ENCODE measurements around the gene MAP3K4. TPM values are rescaled to one million over a fixed set of nuclear protein-coding genes. Genes with fewer than 3 reads are reported as not detected.

Gene MAP3K4
- total RNA-seq, 1 donor from 2014 or later = 26.5 TPM

DNA sequence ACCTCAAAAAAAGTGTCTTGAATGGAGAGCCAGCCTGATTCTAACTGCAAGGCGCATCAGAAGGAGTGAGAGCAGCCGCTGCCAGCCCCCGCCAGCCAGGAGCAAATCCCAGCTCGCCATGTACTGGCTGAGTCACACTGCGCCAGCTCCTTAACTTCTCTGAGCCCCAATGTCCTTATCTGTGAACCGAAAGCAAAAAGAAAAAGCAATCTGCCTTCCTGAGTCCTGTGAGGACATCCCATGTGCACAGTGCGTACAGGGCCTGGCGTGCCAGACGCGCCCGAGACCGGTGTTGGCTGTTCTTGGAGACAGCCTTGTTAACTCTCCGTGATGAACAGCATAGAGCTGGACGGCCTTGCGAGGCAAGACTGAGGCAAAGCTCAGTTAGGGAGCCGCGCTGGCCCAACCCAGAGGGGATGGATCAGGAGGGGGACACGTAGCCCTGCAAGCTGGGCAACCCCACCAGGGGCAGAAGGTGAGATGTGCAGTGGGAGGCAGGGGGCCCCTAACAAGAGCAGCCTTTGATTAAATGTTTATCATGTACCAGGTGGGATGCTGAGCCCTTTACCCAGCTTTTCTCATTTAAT is 159.6 kb downstream of the MAP3K4 start:
- DNase-seq = no peak

DNA sequence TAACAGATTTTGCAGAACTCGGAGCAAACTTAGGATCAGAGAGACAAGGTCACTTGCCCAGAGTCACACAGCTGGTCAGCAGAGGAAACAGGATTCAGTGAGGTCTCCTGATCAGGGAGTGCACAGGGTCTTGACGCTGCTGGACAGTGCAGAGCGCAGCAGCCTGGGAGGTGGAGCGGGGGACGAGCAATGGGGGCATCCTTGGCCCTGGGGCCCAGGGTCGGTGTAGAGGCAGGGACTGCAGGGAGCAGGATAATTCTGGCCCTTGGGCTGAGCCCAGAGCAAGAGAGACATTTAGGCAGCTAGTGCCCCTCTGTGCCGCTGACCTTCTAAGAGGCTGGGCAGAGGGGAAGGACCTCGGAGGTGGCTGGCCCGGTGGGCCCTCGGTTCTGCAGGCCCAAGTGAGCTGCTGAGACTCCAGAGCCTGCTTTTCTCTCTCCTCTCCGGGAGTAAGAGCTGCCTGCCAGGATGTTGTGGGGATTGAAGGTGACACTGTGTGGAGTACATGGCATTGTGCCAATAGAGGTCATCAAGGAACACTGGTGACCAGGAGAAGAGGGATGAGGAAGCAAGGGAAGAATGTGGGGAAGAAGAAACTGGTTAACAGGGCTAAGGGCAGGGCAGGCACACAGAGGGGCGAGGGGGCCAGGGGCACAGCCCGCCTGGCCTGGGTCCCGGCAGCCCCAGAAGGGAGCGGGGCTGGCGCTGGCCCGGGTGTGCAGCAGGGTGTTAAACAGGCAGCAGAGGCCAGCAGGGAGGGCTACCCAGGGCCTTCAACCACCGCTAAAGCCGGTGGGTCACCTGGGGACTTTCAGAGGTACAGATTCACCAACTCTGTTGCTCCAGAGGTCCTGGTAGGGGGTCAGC is 160.3 kb downstream of the MAP3K4 start:
- no peak for DNase-seq

DNA sequence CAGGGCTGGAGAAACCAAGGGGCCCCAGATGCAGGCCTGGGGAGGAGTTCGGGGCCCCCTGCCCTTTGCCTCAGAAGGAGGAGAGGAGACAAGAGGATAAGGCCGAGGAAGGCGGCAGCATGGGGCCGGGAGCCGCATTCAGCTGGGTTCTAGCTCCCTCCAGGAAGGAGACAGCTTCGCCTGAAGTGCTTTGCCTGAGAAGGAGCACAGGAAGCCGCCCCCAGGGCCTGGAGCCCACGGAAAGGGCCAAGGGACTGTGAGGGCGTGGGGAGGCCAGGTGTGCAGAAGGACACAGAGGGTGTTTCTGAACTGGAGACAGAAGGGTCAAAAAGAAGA is 160.9 kb downstream of the MAP3K4 start:
- DNase-seq = no peak

DNA sequence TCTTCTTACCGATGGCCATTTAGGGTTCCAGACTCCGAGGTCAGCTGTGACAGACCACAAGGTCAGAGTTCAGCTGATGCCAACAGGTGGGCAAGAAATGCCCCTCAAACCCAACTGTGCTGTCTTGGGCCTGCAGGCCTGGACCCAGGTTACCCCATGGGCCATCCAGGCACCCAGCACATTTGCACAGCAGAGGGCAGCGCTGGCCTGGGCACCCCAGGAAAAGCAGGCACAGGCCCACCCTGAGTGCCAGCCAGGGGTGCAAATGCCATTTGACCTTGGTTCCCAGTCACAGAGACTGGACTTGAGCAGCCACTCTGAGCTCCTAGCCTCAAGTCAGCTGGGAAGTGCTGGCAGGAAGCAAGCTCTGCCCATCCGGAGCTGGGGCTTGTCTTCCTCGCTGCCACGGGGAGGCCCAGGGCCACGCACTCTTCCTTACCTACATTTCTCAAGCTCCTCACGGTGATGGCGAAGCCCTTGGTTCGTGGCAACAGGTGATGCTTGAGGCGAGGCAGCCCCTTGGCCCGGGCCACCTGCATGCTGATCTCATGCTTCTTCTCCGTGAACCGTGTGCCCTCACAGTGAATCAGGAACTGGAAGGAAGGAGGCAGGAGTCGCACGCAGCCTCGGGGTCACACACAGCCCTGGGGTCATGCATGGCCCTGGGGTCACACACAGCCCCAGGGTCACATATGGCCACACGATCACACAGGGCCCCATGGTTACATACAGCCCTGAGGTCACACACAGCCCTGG is 161.5 kb downstream of the MAP3K4 start:
- DNase-seq = peak; percentile 40

DNA sequence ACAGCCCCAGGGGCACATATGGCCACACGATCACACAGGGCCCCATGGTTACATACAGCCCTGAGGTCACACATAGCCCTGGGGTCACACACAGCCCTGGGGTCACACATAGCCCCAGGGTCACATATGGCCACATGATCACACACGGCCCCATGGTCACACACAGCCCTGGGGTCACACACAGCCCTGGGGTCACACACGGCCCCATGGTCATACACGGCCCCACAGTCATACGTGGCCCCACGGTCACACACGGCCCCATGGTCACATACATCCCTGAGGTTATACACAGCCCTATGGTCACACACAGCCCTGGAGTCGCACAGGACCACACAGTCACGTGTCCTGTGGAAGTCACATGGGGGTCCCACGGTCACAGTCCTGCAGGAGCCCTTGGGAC is 162.2 kb downstream of the MAP3K4 start:
- DNase-seq = no peak

DNA sequence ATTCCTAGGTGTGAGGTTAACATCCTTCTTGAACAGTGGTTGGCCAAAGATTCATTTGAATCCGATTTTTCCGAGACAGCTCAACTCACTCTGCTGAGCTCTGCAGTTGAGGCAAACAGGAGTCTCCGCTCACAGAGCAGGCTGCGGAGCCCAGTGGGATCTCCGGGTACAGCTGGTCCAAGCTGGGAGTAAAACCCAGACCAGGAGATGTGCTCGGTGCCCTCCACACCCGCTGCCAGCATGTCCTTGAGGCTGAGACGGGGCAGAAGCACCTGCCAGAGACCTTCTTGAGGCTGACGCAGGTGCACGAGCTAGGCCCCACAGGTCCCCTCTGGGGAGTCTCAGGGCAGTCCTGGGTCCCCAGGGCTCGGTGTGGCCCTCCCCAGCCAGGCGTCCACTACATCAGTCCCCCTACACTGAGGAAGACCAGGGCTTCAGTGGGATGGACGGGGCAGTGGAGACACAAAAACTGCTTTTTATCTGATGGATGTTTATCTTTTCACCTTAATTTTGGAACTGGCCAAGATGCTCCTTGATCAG is 163.3 kb downstream of the MAP3K4 start:
- no peak for DNase-seq

DNA sequence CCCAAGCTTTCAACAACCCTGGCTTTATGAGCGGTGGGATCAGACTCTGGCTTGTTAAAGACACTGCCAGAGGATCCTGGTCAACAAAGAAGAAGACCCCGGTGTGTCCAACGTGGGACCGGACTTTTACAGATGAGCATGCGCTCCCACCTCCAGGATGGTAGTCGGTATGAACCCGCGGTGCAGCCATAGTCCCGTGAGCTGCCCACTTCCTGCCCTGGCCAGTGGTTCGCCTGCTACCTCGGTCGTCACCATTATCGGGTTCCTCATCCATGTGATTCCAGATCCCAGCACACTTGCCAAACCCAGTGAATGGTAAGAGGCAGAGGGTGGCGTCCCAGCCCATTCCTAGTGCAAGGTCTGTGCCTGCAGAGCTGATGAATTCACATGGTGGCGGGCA is 169.6 kb downstream of the MAP3K4 start:
- DNase-seq = no peak

DNA sequence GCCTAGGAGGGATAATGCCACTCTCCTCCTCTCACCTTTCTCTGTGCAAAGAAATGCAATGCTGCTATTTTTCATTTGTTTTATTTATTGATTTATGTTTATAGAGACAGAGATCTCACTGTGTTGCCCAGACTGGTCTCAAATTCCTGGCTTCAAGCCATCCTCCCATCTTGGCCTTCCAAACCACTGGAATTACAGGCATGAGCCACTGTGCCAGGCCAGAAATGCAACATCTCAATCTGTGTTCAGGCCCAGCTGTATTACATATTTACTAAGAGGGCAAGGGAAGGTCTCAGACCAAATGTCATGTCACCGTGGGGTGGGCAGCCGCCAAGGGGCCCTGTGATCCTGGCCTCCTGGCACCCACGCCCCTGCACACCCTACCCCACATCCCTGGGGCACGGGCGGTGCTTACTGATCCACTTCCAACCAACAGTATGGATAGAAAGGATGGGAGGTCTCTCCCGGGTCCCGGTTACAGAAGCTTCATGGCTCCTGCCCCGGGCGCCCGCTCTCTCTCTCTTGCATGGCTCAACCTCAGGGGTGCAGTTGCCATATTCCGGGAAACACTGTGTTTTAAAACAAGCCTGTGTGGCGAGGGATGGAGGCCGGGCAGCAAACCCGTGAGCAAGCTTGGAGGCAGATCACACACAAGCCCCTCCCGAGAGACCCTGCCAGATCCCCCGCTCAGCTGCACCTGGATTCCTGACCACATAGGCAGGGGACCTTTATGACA is 170.5 kb downstream of the MAP3K4 start:
- DNase-seq = no peak

DNA sequence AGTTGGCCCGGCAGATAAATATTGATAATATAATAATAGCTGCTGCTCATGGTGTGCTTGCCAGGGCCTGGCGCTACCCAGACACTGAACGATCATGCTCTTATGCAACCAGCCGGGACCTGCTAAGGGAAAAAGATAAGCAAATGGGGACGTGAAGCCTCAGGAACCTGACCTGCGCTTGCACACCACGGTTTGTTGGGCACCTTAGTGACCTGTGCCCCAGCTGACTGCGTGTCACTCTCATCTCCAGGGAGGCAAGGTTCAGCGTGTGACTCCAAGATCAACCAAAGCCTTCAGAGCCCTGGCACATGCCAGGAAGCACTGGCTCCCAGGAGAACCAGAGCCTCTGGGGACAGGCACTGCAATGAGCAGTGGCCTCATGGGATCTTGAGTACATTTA is 171.2 kb downstream of the MAP3K4 start:
- DNase-seq = no peak

DNA sequence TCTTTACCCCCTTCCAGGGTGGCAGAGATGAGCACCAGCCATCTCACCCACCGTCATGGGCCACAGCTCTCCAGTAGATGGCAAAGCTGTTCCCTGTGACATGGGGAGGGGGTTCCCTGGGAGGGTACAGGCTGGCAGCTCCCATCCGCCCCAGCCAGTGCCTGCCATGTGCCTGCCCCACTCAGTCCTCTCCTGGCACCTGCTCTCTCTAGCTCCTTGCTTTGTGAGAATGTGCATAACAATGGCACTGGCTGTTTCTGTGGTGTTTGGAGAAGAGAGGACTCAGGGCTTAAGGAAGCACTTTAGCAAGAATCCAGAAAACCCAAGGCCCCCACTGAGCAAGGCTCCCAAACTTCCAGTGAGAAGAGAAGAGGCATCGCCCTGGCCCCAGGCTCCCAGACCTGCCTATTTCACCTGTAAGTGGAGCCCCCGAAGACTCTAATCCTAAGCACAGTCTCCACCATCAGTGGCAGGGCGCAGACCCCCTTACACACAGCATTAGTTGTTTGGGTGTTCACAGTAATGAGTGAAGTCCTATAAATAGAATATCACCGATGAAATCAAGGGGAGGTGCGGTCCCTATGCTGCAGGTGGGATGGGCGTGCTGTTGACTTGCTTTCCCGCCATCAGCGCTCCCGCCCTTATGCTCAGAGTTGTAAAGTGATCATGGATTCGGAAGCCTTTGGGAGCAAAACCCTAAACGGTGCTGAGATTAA is 172.1 kb downstream of the MAP3K4 start:
- no peak for DNase-seq

DNA sequence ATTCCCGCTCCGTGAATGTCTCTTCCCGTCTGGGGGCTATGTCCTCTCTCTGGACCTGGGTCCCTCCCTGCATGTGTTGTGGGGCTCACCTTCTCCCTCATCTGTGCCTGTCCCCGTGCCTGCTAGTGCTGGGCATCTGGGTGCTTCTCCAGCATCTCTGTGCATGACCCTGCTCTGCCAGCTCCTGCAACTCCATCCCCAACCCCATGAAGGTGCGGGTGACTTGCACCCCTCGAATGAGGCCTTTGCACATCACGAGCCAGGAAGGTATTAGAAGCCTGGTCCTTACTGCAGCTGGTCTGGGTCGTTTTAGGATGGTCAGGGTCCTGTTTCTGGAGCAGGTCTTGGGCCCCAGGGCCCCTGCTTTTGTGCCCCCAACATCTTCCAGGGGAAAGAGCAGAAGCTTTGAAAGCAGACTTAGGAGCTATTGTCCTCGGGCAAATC is 172.6 kb downstream of the MAP3K4 start:
- no peak for DNase-seq

DNA sequence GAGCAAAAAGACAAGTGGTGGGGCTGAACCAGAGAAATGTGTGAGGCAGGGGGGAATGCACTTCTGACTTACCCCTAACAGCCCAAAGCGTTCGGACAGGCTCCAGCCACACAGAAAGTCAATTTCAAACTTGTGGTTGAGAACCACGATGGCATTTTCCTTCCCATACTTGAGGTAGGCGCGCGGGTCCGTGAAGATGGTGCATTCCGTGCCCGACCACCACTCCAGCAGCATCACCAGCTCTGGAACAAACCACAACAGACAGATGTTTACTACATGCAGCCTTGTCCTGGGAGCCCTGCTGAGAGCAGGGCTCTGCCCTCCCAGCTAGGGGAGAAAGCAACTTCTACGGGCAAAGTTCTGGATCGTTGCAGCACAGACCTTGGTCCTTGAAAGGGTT is 174.6 kb downstream of the MAP3K4 start:
- no peak for DNase-seq

DNA sequence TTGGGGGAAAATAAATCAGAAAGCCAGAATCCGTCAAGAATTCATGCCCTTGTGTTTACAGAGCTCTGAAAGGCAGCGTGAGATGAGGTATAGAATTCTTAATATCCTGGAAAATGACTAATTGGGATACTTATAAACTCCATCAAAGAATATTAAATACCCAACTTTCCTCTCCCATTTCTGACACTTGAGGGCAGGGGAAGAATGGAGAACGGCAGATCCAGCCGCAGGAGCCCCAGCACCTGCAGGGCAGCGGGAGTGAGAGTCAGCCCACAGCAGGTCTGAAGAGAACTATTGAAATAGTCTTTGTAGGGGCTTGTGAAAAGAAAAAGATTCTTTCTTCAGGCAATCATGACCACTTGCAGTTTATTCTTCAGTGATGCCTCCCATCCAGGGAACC is 175.1 kb downstream of the MAP3K4 start:
- no peak for DNase-seq
